ENCODE data around the gene ESRRB.

GRCh38 chr14:76430475-76430980 lies 54.6 kb downstream of the ESRRB start:
- TF ChIP-seq, protein P1, sequence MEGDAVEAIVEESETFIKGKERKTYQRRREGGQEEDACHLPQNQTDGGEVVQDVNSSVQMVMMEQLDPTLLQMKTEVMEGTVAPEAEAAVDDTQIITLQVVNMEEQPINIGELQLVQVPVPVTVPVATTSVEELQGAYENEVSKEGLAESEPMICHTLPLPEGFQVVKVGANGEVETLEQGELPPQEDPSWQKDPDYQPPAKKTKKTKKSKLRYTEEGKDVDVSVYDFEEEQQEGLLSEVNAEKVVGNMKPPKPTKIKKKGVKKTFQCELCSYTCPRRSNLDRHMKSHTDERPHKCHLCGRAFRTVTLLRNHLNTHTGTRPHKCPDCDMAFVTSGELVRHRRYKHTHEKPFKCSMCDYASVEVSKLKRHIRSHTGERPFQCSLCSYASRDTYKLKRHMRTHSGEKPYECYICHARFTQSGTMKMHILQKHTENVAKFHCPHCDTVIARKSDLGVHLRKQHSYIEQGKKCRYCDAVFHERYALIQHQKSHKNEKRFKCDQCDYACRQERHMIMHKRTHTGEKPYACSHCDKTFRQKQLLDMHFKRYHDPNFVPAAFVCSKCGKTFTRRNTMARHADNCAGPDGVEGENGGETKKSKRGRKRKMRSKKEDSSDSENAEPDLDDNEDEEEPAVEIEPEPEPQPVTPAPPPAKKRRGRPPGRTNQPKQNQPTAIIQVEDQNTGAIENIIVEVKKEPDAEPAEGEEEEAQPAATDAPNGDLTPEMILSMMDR (IDR thresholded peaks at IDR 0.05): no peak
- TF ChIP-seq POLR2A (IDR thresholded peaks at IDR 0.05): no peak

Measured in Peyer's patch (tissue), 4 donors.